Colonic mucosa (tissue), 4 donors: ENCODE measurements around the gene ZACN. TPM values are rescaled to one million over a fixed set of nuclear protein-coding genes. Genes with fewer than 3 reads are reported as not detected.
A peak's percentile ranks its signal among the peaks of the same experiment; 100 is the strongest.

ENCODE experiments used
- DNase-seq: peaks from one replicate; pipeline ENCODE4 v3.0.0-alpha.2; 2020
- H3K27ac ChIP-seq: fragments of 200-600 bp; one replicate; pipeline ENCODE4 v1.8.0; 2021
- H3K27me3 ChIP-seq: fragments of 200-600 bp; one replicate; pipeline ENCODE4 v1.8.0; 2021
- H3K36me3 ChIP-seq: fragments of 200-600 bp; one replicate; pipeline ENCODE4 v1.8.0; 2021
- H3K4me1 ChIP-seq: fragments of 200-600 bp; one replicate; pipeline ENCODE4 v1.8.0; 2021; ENCODE audit warnings: mild to moderate bottlenecking
- H3K4me3 ChIP-seq: fragments of 200-600 bp; one replicate; pipeline ENCODE4 v1.8.0; 2021
- H3K9ac ChIP-seq, 2 donors: one replicate each; pipeline ENCODE4 v1.7.0; 2013; ENCODE audit warnings: control low read depth in 2 of 2, low read depth in 2 of 2, low read length in 2 of 2
- H3K9me3 ChIP-seq: fragments of 200-600 bp; one replicate; pipeline ENCODE4 v1.8.0; 2021
- CTCF ChIP-seq: fragments of 200-600 bp; IDR thresholded peaks from one replicate; pipeline ENCODE4 v1.8.0; 2022; ENCODE audit warnings: antibody characterized with exemption, mild to moderate bottlenecking
- intact Hi-C: fragments of 100-400 bp; cut with DNase I; formaldehyde crosslinking; loops from one replicate; pipeline ENCODE4 v1.14.1; 2022
- total RNA-seq, 2 donors: library from RNA; stranded (reverse); fragmentation: NEBNext Ultra II Directional in 1 of 2; extraction: Animal tissue kit (Norgen Biotek cat#: 25700) in 1 of 2; gene quantifications; one replicate each; pipeline ENCODE4 v1.2.1, GENCODE V29; 2021
- donor health status: healthy.
- donor health status: DM: no; HTN: no; CAD: no.
- donor health status: DM: no; HTN: no; CAD: no.

The ZACN gene
- total RNA-seq, 2 donors from 2014 or later, result not detected

GRCh38 chr17:76063875-76064546 is 15.0 kb upstream of the ZACN start:
- Histone ChIP-seq H3K27ac (no peak overlapping the region), H3K9me3 (no peaks in the 10 kb centered on the region), H3K4me3 (no peak overlapping the region), H3K4me1 (no peaks in the 10 kb centered on the region), H3K9ac (no peak overlapping the region), H3K36me3 (peaks cover 33% of the 10 kb centered on the region), H3K27me3 (no peaks in the 10 kb centered on the region)
- DNase-seq, result no peak
- intact Hi-C loops, result no loop called here
- no peak for TF ChIP-seq CTCF

- no peak for TF ChIP-seq CTCF
- Histone ChIP-seq H3K9me3 (no peaks in the 10 kb centered on the region), H3K9ac (no peak overlapping the region), H3K4me1 (no peaks in the 10 kb centered on the region), H3K36me3 (peaks cover 33% of the 10 kb centered on the region), H3K27ac (no peak overlapping the region), H3K27me3 (no peaks in the 10 kb centered on the region), H3K4me3 (no peak overlapping the region)
- DNase-seq, result peak; percentile 45
- intact Hi-C loops, result no loop called here
These were observed 13.2 kb upstream of the ZACN start for GRCh38 chr17:76065775-76066174.

- no peaks in the 10 kb centered on the region for H3K9me3 ChIP-seq
- H3K4me1 ChIP-seq, result peaks cover 22% of the 10 kb centered on the region
- intact Hi-C loops, result loop anchor here (10.0 kb wide), 1 partner anchor 57 kb away; no protein-coding TSS in a partner anchor
- peaks cover 6% of the 10 kb centered on the region for H3K36me3 ChIP-seq
- peaks cover 33% of the 10 kb centered on the region for H3K27me3 ChIP-seq
- peak; percentile 41 for DNase-seq
- no peak for TF ChIP-seq CTCF
- H3K9ac ChIP-seq, result peak overlapping the region; percentile 86 to 89
- H3K27ac ChIP-seq, result peak overlapping the region; percentile 29
- H3K4me3 ChIP-seq, result peak overlapping the region; percentile 74
These were observed 7.3 kb upstream of the ZACN start for GRCh38 chr17:76071531-76072147.

GRCh38 chr17:76072148-76072858 is 6.7 kb upstream of the ZACN start, which contains the start of gene SRP68:
Gene SRP68 (minus strand): TSS chr17:76072517. CDS start chr17:76072491, 26 bp downstream.
- intact Hi-C loops, result loop anchor here (10.0 kb wide), 1 partner anchor 58 kb away; no protein-coding TSS in a partner anchor
- Histone ChIP-seq H3K4me1 (peaks cover 27% of the 10 kb centered on the region), H3K4me3 (peak within 1 kb of the TSS; percentile 74), H3K36me3 (peaks cover under 1% of the 10 kb centered on the region), H3K27me3 (peaks cover 40% of the 10 kb centered on the region), H3K9ac (peak within 1 kb of the TSS; percentile 86 to 93), H3K27ac (peak within 1 kb of the TSS; percentile 29), H3K9me3 (no peaks in the 10 kb centered on the region)
- DNase-seq, result peak; percentile 95
- TF ChIP-seq CTCF, result no peak
